BLaER1 treated with 17β-estradiol and CSF1 and Interleukin-3, amounts not matched to agents 10 nM and 100 nM (cell line): ENCODE measurements around the gene SHISA8.

Source experiments
- H3K27ac ChIP-seq, 11 experiments: shearing (Covaris generic); formaldehyde crosslinking; 2 replicates each; pipeline ENCODE4 v1.8.1; 2022
- H3K27me3 ChIP-seq, 11 experiments: shearing (Covaris generic); formaldehyde crosslinking; 2 replicates each; pipeline ENCODE4 v1.8.1; 2022
- H3K36me3 ChIP-seq, 11 experiments: shearing (Covaris generic); formaldehyde crosslinking; 2 replicates each; pipeline ENCODE4 v1.8.1; 2022
- H3K4me1 ChIP-seq, 10 experiments: shearing (Covaris generic); formaldehyde crosslinking; 2 replicates each; pipeline ENCODE4 v1.8.1; 2022
- H3K4me2 ChIP-seq, 11 experiments: shearing (Covaris generic); formaldehyde crosslinking; 2 replicates each; pipeline ENCODE4 v1.8.1; 2022
- H3K4me3 ChIP-seq, 10 experiments: shearing (Covaris generic); formaldehyde crosslinking; 2 replicates each; pipeline ENCODE4 v1.8.1; 2022
- H3K9ac ChIP-seq, 11 experiments: shearing (Covaris generic); formaldehyde crosslinking; 2 replicates each; pipeline ENCODE4 v1.8.1; 2022
- H3K9me3 ChIP-seq, 11 experiments: shearing (Covaris generic); formaldehyde crosslinking; replicated peaks in 1 of 11; 2 replicates each; pipeline ENCODE4 v1.8.1; 2022
- H4K20me1 ChIP-seq, 11 experiments: shearing (Covaris generic); formaldehyde crosslinking; 2 replicates each; pipeline ENCODE4 v1.8.1; 2022
- Cebpa-rat ChIP-seq, 11 experiments: shearing (Covaris generic); IDR thresholded peaks; 2 replicates each; pipeline ENCODE4 v1.8.1; 2022

SHISA8 gene

GRCh38 chr22:41900652-41901312 lies 14.1 kb downstream of the SHISA8 start:
- no peak for TF ChIP-seq Cebpa-rat (IDR thresholded peaks at IDR 0.05)
- Histone ChIP-seq H4K20me1 (peaks cover 0 to 95% (median 42%) of the 10 kb centered on the region in 11 experiments; a peak in 14 of 22 replicates), H3K4me3 (no peak overlapping the region), H3K9me3 (no peaks in the 10 kb centered on the region), H3K36me3 (peaks cover 90 to 100% (median 100%) of the 10 kb centered on the region in 11 experiments), H3K27ac (no peak overlapping the region), H3K27me3 (no peaks in the 10 kb centered on the region), H3K9ac (no peak overlapping the region), H3K4me2 (no peak overlapping the region), H3K4me1 (no peaks in the 10 kb centered on the region)

- no peaks in the 10 kb centered on the region for H3K4me1 ChIP-seq
- no peaks in the 10 kb centered on the region for H3K27me3 ChIP-seq
- H3K27ac ChIP-seq, result no peak overlapping the region
- peaks cover 0 to 89% (median 35%) of the 10 kb centered on the region in 11 experiments; a peak in 14 of 22 replicates for H4K20me1 ChIP-seq
- H3K9me3 ChIP-seq, result no peaks in the 10 kb centered on the region
- no peak overlapping the region for H3K4me2 ChIP-seq
- H3K4me3 ChIP-seq, result no peak overlapping the region
- H3K9ac ChIP-seq, result no peak overlapping the region
- TF ChIP-seq Cebpa-rat (IDR thresholded peaks at IDR 0.05), result no peak
- H3K36me3 ChIP-seq, result peaks cover 87 to 100% (median 100%) of the 10 kb centered on the region in 11 experiments
These were observed 14.8 kb downstream of the SHISA8 start for GRCh38 chr22:41899992-41900651.

- H3K36me3 ChIP-seq, result peaks cover 87 to 100% (median 100%) of the 10 kb centered on the region in 11 experiments
- no peaks in the 10 kb centered on the region for H3K27me3 ChIP-seq
- no peak overlapping the region for H3K4me2 ChIP-seq
- no peak for TF ChIP-seq Cebpa-rat (IDR thresholded peaks at IDR 0.05)
- no peak overlapping the region for H3K4me3 ChIP-seq
- no peaks in the 10 kb centered on the region for H3K9me3 ChIP-seq
- H3K4me1 ChIP-seq, result no peaks in the 10 kb centered on the region
- no peak overlapping the region for H3K9ac ChIP-seq
- H4K20me1 ChIP-seq, result peaks cover 0 to 88% (median 25%) of the 10 kb centered on the region in 11 experiments; a peak in 13 of 22 replicates
- H3K27ac ChIP-seq, result no peak overlapping the region
These were observed 15.8 kb downstream of the SHISA8 start for GRCh38 chr22:41899110-41899509.

DNA sequence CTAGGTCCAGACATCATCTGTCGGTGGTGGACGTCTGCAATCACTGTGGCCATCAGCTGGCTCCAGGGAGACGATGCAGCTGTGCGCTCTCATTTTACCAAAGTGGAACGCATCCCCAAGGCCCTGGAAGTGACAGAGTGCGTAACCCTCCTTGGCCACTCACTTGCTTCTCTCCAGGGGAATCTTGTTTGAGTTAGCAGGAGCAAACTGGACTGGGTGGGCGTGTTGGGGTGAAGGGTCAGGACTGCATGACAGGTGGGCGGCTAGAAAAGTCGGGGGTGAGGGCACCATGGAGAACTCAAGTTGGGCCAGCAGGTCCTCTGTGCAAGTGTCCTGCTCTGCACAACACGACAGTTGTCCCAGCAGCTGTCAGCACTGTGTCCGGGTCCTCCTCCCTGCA lies 16.2 kb downstream of the SHISA8 start:
- H3K9ac ChIP-seq, result no peak overlapping the region
- H3K4me2 ChIP-seq, result no peak overlapping the region
- H3K4me3 ChIP-seq, result no peak overlapping the region
- H3K27me3 ChIP-seq, result no peaks in the 10 kb centered on the region
- H3K9me3 ChIP-seq, result no peaks in the 10 kb centered on the region
- peaks cover 0 to 88% (median 26%) of the 10 kb centered on the region in 11 experiments; a peak in 13 of 22 replicates for H4K20me1 ChIP-seq
- peaks cover 87 to 100% (median 100%) of the 10 kb centered on the region in 11 experiments for H3K36me3 ChIP-seq
- TF ChIP-seq Cebpa-rat (IDR thresholded peaks at IDR 0.05), result no peak
- H3K27ac ChIP-seq, result no peak overlapping the region
- no peaks in the 10 kb centered on the region for H3K4me1 ChIP-seq

GRCh38 chr22:41893591-41894375 lies 21.1 kb downstream of the SHISA8 start:
- peaks cover 0 to 67% (median 9%) of the 10 kb centered on the region in 11 experiments; a peak in 10 of 22 replicates for H4K20me1 ChIP-seq
- H3K9ac ChIP-seq, result no peak overlapping the region
- H3K27me3 ChIP-seq, result no peaks in the 10 kb centered on the region
- H3K4me2 ChIP-seq, result no peak overlapping the region
- H3K4me3 ChIP-seq, result no peak overlapping the region
- no peaks in the 10 kb centered on the region for H3K4me1 ChIP-seq
- no peak overlapping the region for H3K27ac ChIP-seq
- no peaks in the 10 kb centered on the region for H3K9me3 ChIP-seq
- no peak for TF ChIP-seq Cebpa-rat (IDR thresholded peaks at IDR 0.05)
- H3K36me3 ChIP-seq, result peaks cover 93 to 100% (median 98%) of the 10 kb centered on the region in 11 experiments

- Histone ChIP-seq H3K4me3 (no peak overlapping the region), H3K36me3 (peaks cover 93 to 100% (median 98%) of the 10 kb centered on the region in 11 experiments), H3K9ac (no peak overlapping the region), H3K27ac (no peak overlapping the region), H3K4me2 (no peak overlapping the region), H3K27me3 (no peaks in the 10 kb centered on the region), H4K20me1 (peaks cover 0 to 58% (median 11%) of the 10 kb centered on the region in 11 experiments; a peak in 11 of 22 replicates), H3K9me3 (no peaks in the 10 kb centered on the region), H3K4me1 (no peaks in the 10 kb centered on the region)
- TF ChIP-seq Cebpa-rat (IDR thresholded peaks at IDR 0.05), result no peak
These were observed 22.2 kb downstream of the SHISA8 start for GRCh38 chr22:41892721-41893120.

GRCh38 chr22:41891407-41891806 lies 23.5 kb downstream of the SHISA8 start:
- peaks cover 92 to 100% (median 98%) of the 10 kb centered on the region in 11 experiments for H3K36me3 ChIP-seq
- no peaks in the 10 kb centered on the region for H3K4me1 ChIP-seq

DNA sequence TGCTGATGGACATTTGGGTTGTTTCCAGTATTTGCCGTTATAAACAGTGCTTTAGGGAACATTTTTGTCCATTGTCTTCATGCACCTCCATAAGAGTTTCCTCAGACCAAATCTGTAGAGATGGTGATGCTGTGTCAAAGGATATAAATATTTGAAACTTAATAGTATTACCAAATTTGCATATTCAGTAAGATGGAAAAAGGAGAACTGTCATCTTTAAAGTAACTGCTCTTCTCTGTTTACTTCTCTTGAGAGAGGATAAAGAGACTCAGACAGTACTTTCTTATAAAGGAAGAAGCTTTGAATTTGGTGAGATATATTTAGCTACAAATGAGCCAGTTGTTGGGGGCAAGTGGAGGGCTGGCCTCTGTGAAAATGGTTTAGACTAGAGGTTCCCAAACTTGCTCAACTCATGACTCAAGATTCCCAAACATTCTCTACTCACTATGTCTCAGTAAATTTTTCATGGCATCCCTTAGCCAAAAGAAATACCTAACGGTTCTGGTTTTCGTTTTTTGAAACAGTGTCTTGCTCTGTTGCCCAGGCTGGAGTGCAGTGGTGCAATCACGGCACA lies 26.2 kb downstream of the SHISA8 start:
- Histone ChIP-seq H3K4me2 (no peak overlapping the region), H3K36me3 (peaks cover 95 to 100% (median 98%) of the 10 kb centered on the region in 11 experiments), H3K27me3 (no peaks in the 10 kb centered on the region), H3K4me3 (no peak overlapping the region), H3K9ac (no peak overlapping the region), H3K4me1 (peaks cover 3 to 13% (median 8%) of the 10 kb centered on the region in 10 experiments; a peak in 19 of 20 replicates), H3K27ac (no peak overlapping the region), H3K9me3 (no peaks in the 10 kb centered on the region), H4K20me1 (peaks cover 0 to 60% (median 11%) of the 10 kb centered on the region in 11 experiments; a peak in 16 of 22 replicates)
- TF ChIP-seq Cebpa-rat (IDR thresholded peaks at IDR 0.05), result no peak

More at GRCh38 chr22:41891407-41891806, 23.5 kb downstream of the SHISA8 start:
- no peaks in the 10 kb centered on the region for H3K9me3 ChIP-seq
- H3K4me3 ChIP-seq, result no peak overlapping the region
- peaks cover 0 to 52% (median 9%) of the 10 kb centered on the region in 11 experiments; a peak in 12 of 22 replicates for H4K20me1 ChIP-seq
- TF ChIP-seq Cebpa-rat (IDR thresholded peaks at IDR 0.05), result no peak
- H3K4me2 ChIP-seq, result no peak overlapping the region
- no peak overlapping the region for H3K9ac ChIP-seq
- H3K27ac ChIP-seq, result no peak overlapping the region
- no peaks in the 10 kb centered on the region for H3K27me3 ChIP-seq
